Right lobe of liver (tissue), 6 donors: ENCODE measurements around the gene TINAG. TPM values are rescaled to one million over a fixed set of nuclear protein-coding genes. Genes with fewer than 3 reads are reported as not detected.

ENCODE experiments used
- ATAC-seq, 4 donors: fragments of 200-7000 bp; cut with Tn5 transposase; one replicate each; pipeline ENCODE4 v1.9.1; 2020; ENCODE audit warnings: mild to moderate bottlenecking in 4 of 4, moderate library complexity in 4 of 4
- DNase-seq, 3 donors: peaks; one replicate each; pipeline ENCODE4 v3.0.0-alpha.2; 2020
- H3K27ac ChIP-seq, 3 donors: fragments of 200-600 bp; one replicate each; pipeline ENCODE4 v1.8.0; 2022
- H3K27me3 ChIP-seq, 2 donors: fragments of 200-600 bp; one replicate each; pipeline ENCODE4 v1.8.0; 2022
- H3K36me3 ChIP-seq, 4 donors: fragments of 200-600 bp; sonication (generic) in 1 of 4; one replicate each; pipeline versions ENCODE4 v1.5.1 to v1.8.0; 2017 to 2022; ENCODE audit warnings: control low read depth in 1 of 4
- H3K4me1 ChIP-seq, 4 donors: fragments of 200-600 bp; sonication (generic) in 1 of 4; one replicate each; pipeline versions ENCODE4 v1.5.1 to v1.8.0; 2017 to 2022; ENCODE audit warnings: control low read depth in 1 of 4
- H3K4me3 ChIP-seq, 3 donors: fragments of 200-600 bp; one replicate each; pipeline ENCODE4 v1.8.0; 2022
- H3K9me3 ChIP-seq, 4 donors: fragments of 200-600 bp; sonication (generic) in 1 of 4; one replicate each; pipeline versions ENCODE4 v1.5.1 to v1.8.0; 2017 to 2022; ENCODE audit warnings: control low read depth in 1 of 4
- CTCF ChIP-seq, 4 donors: fragments of 200-600 bp in 3 of 4; fragments of 450-650 bp in 1 of 4; IDR thresholded peaks; one replicate each; pipeline versions ENCODE4 v1.5.1 to v1.8.0; 2016 to 2022; ENCODE audit warnings: antibody characterized with exemption in 4 of 4, mild to moderate bottlenecking in 2 of 4
- POLR2A ChIP-seq: fragments of 450-650 bp; IDR thresholded peaks from one replicate; pipeline ENCODE4 v1.6.1; 2017; ENCODE audit warnings: antibody characterized with exemption, mild to moderate bottlenecking
- WGBS: methylation state at CpG from one replicate; pipeline ENCODE4 v1.1.6; 2018; ENCODE audit warnings: low coverage, low lambda C conversion rate; ENCODE audit not compliant: insufficient coverage; ENCODE audit errors: missing lambda C conversion rate; 5-methylcytosine and 5-hydroxymethylcytosine counted together
- intact Hi-C, 2 donors: fragments of 100-400 bp; cut with DNase I; formaldehyde crosslinking; loops; one replicate each; pipeline versions ENCODE4 v1.11.2 to v1.14.1; 2022
- total RNA-seq, 6 experiments: library from RNA; depleted of rRNA in 2 of 6; stranded (reverse); fragments of >200 nt in 2 of 6; fragmentation: NEBNext Ultra II Directional in 3 of 6; extraction: Animal tissue kit (Norgen Biotek cat#: 25700) in 3 of 6; gene quantifications; one replicate each; pipeline versions ENCODE4 v1.1.0 to v1.2.4, GENCODE V29; 2016 to 2023
- donor health status: DM: no; HTN: yes; CAD: no.
- donor health status: DM: no; HTN: no; CAD: no.
- donor health status: DM: no; HTN: no; CAD: no.
- donor health status: DM: no; HTN: yes; CAD: no.
- donor health status: DM: no; HTN: yes; CAD: no.

Gene TINAG
- total RNA-seq, 6 experiments from 2014 or later: not detected

GRCh38 chr6:54282186-54282585 is 26.1 kb upstream of the TINAG start:
- H3K4me3 ChIP-seq: no peak overlapping the region
- TF ChIP-seq CTCF (IDR thresholded peaks at IDR 0.05) (no peak), POLR2A (no peak)
- H3K27ac ChIP-seq: no peak overlapping the region
- no peaks in the 10 kb centered on the region for H3K36me3 ChIP-seq
- DNase-seq (no peak), ATAC-seq (no peak)
- no peaks in the 10 kb centered on the region for H3K9me3 ChIP-seq
- H3K27me3 ChIP-seq: no peaks in the 10 kb centered on the region
- no peaks in the 10 kb centered on the region for H3K4me1 ChIP-seq
- intact Hi-C loops: no loop called here
- WGBS: 92% methylated on average over 1 of the region's 1 CpG

- WGBS: 67% methylated on average over 3 of the region's 3 CpGs
- Histone ChIP-seq H3K27me3 (no peaks in the 10 kb centered on the region), H3K4me3 (no peak overlapping the region), H3K9me3 (no peaks in the 10 kb centered on the region), H3K36me3 (no peaks in the 10 kb centered on the region), H3K4me1 (no peaks in the 10 kb centered on the region), H3K27ac (no peak overlapping the region)
- intact Hi-C loops: no loop called here
- no peak for DNase-seq
- ATAC-seq: no peak
- TF ChIP-seq CTCF (IDR thresholded peaks at IDR 0.05): no peak
- no peak for TF ChIP-seq POLR2A
Measured at GRCh38 chr6:54284161-54284860, 23.9 kb upstream of the TINAG start.

GRCh38 chr6:54285595-54285994 is 22.6 kb upstream of the TINAG start:
- Histone ChIP-seq H3K27me3 (no peaks in the 10 kb centered on the region), H3K4me1 (no peaks in the 10 kb centered on the region), H3K36me3 (no peaks in the 10 kb centered on the region), H3K27ac (no peak overlapping the region), H3K9me3 (no peaks in the 10 kb centered on the region), H3K4me3 (no peak overlapping the region)
- 75% methylated on average over 3 of the region's 3 CpGs for WGBS
- TF ChIP-seq POLR2A (no peak), CTCF (IDR thresholded peaks at IDR 0.05) (no peak)
- ATAC-seq (no peak), DNase-seq (no peak)
- intact Hi-C loops: no loop called here

- H3K27ac ChIP-seq: no peak overlapping the region
- intact Hi-C loops: no loop called here
- no peaks in the 10 kb centered on the region for H3K9me3 ChIP-seq
- no peak overlapping the region for H3K4me3 ChIP-seq
- ATAC-seq (no peak), DNase-seq (no peak)
- H3K4me1 ChIP-seq: no peaks in the 10 kb centered on the region
- TF ChIP-seq CTCF (IDR thresholded peaks at IDR 0.05): no peak
- no peak for TF ChIP-seq POLR2A
- H3K36me3 ChIP-seq: no peaks in the 10 kb centered on the region
- H3K27me3 ChIP-seq: no peaks in the 10 kb centered on the region
Measured at GRCh38 chr6:54286141-54286540, 22.1 kb upstream of the TINAG start.

- no peaks in the 10 kb centered on the region for H3K27me3 ChIP-seq
- no peaks in the 10 kb centered on the region for H3K36me3 ChIP-seq
Measured at GRCh38 chr6:54288474-54288873, 19.8 kb upstream of the TINAG start.

More at GRCh38 chr6:54288474-54288873, 19.8 kb upstream of the TINAG start:
- TF ChIP-seq CTCF (IDR thresholded peaks at IDR 0.05) (no peak), POLR2A (no peak)
- Histone ChIP-seq H3K4me1 (no peaks in the 10 kb centered on the region), H3K9me3 (no peaks in the 10 kb centered on the region), H3K27ac (no peak overlapping the region), H3K4me3 (no peak overlapping the region)
- intact Hi-C loops: no loop called here
- DNase-seq (no peak), ATAC-seq (no peak)
- 75% methylated on average over 2 of the region's 2 CpGs for WGBS
